HG02870 (cell line): ENCODE measurements around the gene COL5A1.
"Not testable (repeated sequence)": the region's sequence is repeated elsewhere in the genome, so short reads cannot be mapped to it uniquely, and the experiment has no call there.

Experiments
- ATAC-seq: cut with Tn5 transposase; IDR thresholded peaks from one replicate; pipeline ENCODE4 v1.9.1; 2021; ENCODE audit warnings: mild to moderate bottlenecking, moderate library complexity; ENCODE audit not compliant: unreplicated experiment

The COL5A1 gene

DNA sequence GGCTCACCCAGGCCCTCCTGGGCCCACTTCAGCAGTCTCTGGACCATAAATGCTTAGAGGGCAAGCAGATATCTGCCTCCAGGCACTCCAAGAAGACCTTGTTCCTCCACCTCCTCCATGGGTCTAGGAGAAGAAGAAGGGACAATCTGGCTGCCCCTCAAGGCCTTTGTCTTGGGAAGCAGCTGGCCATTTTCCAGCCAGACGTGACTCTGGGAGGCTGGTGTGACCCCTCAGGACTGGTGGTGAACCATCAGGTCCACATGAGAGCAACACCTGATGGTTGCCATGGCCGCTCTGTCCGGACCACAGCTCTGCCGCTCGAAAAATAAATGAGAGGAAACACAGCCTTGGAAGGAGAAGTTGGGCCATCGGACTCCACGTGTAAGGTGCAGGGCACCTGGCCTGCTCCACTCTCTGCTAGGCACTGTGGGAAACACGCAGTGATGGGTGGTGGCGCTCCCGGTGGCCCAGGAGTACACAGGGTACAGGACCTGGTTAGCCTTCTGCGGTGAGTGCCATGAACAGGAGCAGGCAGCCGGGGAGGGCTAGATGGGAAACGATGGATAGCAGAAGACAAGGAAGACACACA lies 3.0 kb upstream of the COL5A1 start:
- ATAC-seq, result no peak

DNA sequence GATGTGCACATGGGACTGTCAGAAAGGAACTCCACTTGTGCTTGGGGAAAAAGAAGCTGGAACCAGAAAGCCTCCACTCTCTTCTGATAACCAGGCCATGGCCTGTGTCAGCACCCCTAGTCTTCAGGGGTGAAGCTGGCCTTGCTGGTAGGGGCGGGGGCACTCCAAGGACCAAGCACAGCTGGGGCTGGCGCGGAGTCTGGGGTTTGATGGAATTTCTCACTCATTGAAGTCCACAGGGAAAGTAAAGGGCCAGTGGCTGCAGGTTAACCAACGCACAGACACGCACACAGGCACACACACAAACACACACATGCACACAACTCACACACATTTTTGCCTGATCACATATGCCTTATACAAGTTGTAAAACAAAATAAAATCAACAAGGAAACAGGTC lies 1.6 kb upstream of the COL5A1 start:
- no peak for ATAC-seq

DNA sequence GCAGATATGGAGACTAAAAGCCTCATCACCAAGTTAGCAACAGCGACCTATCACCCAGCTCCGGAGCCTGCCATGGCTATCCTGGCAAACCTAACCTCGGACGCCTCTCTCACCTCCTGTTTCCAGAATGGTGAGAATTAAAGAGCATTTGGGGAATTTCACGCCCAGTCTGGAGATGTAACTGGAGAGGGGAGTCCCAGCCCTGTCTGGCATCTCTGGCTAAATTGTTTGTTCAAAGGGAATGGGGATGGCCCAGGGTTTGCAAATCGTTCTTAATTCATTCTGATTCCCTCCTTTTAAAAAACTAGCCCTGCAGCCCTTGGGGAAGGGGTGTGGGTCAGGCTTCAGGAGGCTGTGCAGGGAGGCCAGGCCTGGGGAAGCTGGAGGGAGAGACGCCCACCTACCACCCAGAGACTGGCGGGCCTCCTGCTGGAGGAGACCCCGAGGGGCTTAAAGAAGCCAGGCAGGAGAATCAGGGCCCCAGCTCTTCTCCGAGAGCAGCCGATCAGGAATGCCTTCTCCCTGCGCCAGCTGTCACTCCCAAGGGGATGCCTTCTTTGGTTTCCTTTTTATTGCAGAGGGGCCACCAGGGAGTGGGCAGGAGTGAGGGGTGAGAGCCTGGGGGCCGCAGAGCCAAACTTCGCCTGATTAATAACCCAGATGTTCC lies 964 bp upstream of the COL5A1 start:
- ATAC-seq, result no peak

DNA sequence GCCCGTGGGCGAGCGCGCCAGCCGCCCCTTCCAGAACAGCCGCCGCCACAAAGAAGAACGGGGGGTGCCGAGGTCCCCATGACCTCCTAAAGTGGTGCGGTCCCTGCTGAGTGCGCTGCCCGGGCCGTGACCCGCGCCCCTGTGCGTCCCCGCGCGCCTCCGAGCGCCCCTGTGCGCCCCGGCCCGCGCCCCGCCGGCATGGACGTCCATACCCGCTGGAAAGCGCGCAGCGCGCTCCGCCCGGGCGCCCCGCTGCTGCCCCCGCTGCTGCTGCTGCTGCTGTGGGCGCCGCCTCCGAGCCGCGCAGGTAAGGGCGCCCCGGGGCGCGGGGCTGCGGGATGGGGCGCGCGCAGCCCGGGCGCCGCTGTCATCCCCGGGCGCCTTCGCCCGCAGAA lies 384 bp downstream of the COL5A1 start:
- no peak for ATAC-seq

DNA sequence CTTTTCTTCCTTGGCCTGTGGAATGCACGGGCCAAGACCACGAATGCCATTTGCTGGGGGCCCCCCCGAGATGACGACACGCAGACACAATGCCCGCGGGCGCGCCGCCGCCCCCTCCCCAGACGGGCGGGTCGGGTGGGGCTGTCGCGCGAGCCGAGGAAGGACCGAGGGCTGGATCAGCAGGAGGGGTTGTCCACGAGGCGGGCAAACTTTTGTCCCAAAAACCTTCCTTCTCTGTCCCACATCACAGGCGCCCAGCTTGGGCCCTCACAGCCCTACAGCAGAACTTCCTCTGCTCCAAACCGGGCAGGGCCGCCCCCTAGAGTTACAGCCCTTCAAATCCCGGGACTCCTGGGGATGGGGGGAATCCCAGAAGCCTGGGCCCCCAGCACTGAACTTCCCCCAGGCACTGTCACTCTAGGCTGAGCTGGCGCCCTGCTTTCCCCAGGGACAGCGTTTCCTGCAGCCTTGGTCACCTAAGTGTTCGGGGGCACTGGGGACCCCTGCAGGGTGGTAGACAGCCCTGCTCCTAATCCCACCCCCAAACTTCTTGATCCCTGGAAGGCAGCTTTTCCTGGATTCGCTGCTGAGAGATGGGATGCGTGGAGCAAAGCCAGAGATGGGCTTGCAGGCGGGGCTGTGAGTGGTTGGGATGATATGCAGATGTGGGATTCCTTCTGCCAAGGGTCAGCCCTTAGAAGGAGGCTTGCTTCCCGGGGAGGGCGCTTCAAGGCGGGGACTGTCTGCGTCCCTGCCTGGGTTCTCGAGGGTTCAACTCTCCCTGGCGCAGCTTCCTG lies 980 bp downstream of the COL5A1 start:
- ATAC-seq, result no peak

DNA sequence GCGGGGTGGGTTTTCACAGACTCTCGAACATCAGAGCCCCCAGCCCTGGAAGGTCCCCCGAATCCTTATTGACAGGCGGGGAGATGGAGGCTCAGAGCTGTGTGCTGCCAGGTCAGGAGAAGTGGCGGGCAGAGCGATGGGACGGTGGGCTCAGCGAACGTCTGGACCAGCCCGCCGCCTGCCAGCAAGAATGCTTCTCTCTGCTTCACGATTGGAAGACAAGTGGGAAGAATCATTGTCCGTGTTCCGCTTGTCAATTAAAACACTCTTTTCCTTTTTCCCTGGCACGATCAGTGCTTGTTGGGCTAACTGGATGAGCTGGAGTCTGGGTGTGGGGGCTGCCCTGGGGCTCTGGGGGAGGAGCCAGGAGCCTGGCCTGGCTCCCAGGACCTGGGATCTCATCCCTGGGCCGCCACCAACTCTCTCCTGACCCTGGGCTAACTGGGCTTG lies 1.6 kb downstream of the COL5A1 start:
- no peak for ATAC-seq

DNA sequence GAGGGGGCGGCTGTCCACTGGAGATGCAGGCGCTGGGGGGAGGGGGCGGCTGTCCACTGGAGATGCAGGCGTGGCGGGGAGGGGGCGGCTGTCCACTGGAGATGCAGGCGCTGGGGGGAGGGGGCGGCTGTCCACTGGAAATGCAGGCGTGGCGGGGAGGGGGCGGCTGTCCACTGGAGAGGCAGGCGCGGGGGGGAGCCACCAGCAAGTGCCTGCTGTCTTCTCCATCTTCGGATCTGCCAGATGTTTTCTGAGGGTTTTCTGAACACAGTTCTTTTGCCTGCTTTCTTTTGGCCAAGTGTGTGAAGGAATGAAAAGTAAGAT lies 2.8 kb downstream of the COL5A1 start:
- not testable (repeated sequence) for ATAC-seq

DNA sequence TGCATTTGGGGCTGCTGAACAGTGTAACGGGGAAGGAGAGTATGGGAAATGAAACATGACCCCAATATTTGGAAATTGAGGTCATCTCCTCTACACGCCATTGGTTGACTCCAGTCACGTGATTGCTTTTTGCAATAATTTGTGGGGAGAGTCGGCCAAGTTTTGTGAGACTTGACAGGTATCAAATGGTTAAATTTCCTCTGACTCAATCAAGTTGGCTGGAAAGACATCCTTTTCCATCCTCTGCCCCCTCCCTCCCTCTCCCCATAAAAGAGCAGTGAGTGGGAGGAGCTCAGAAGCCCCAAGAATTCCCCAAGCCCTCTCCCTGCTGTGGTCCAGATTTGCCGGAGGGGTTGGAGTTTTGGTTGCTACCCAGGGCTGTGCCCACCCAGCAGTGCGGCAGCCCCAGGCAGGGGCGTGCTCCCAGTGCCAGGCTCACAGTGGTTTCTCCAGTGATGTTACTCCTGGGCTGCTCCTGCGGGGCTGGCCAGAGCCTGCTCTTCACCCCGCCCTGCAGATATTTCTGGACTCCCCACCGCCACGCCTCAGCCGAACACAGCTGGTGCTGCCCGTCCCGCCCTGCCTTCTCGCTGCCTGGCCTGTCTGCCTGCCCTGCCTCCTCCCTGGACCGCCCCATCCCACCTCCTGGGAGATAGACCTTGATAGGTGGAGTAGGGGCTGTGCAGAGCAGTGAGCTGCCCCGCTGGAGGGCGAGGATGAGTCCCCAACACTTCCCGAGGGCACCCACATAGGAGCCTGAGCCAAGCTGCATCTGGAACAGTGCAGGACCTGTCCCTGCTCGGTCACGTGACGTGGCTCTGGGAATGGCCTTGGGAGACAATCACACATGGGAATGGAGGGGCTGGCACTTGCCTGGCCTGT lies 3.4 kb downstream of the COL5A1 start:
- no peak for ATAC-seq

DNA sequence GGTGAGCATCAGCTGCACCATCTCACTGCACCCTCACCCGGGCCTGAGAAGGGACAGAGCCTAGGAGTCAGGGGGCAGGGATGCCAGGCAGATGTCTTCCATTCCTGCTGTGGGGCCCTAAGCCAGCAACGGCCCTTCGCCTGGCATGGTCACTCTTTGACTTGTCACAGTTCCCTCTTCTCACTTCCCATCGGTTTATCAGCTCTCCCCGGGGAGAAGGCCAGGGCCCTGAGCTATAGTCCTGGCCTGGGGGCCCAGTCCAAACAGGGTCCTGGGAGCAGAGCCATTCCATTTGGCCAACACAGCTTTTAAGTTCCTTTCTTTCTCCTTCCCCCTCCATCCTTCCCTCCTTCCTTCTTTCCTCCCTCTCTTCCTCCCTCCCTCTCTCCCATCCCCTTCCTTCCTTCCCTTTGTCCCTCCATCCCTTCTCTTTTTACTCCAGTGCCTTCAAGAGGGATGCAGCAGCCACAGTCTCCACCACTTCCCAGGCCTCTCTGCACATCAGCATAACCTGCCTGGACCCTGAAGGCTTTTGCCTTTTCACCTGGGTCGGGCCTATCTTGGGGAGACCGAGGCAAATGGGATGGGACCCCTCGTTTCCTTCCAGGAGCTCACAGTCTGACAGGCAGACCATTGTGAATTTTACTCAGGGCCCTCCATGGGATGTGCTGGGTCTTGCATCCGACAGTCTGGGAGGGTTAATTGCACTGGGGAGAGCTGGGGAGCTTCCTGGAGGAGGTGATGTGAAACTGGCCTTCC lies 4.2 kb downstream of the COL5A1 start:
- no peak for ATAC-seq

DNA sequence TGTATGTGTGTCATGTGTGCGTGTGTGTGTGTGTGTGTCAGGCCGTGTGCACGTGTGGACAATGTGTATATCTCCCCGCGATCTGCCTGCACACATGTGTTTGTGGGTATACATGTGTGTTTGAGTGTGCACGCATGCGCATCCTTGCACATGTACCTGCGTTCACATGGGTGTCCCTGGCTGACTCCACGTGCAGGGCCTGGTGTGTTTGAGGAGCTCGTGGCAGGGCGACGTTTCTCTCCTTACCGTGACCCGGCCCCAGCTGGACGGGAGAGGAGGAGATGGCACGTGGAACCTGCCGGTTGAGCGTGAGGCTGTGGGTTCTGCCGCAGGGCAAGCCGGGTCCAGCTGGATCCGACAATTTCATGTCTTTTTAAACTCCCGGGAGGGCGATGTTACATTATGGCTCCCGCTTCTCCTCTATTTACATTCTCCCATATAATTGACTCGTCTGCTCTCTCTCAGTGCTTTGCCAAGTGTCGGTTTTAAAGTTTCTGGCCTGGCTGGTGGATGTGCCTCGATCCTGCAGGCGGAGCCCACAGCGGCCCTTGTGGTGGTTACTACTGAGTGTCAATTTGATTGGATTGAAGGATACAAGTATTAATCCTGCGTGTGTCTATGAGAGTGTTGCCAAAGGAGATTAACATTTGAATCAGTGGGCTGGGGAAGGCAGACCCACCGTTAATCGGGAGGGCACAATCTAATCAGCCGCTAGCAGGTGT lies 5.9 kb downstream of the COL5A1 start:
- ATAC-seq, result no peak

DNA sequence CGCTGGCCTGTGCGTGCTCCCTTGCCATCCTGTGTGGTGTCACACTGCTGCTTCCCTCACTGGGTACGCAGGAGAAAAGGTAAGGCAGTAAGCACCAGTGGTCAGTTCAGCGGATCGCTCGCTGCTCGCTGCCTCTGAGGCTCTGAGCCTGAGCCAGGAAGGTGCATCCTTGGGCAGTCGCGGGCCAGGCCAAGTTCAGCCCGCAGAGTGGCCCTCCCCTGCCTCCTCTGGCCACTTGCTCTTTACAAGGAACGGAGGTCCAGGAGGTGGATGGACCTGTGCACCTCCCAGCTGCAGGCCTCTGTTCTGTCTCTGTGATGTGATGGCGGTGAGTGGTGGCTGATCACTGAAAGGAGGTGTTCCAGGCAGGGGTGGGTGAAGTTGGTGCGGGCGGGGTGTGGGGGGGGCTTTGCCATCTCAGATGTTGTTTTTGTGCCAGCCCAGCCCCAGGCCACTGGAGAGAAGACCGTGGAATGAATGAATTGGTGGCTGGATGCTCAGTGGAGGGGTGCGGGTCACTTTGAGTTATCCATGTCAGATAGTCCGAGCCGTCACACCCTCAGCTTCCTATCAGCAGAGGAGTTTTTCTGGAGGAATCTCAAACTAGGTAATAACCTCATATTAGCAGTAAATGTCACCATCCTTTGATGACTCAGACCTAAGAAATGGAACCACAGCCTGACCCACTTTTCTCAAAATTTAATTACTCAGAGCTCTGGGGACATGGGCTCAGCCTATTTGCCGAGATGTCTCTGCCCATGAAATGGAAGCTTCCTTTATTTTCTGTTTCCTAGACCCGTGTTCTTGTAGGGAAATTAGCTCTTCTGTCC lies 7.3 kb downstream of the COL5A1 start:
- ATAC-seq, result no peak

DNA sequence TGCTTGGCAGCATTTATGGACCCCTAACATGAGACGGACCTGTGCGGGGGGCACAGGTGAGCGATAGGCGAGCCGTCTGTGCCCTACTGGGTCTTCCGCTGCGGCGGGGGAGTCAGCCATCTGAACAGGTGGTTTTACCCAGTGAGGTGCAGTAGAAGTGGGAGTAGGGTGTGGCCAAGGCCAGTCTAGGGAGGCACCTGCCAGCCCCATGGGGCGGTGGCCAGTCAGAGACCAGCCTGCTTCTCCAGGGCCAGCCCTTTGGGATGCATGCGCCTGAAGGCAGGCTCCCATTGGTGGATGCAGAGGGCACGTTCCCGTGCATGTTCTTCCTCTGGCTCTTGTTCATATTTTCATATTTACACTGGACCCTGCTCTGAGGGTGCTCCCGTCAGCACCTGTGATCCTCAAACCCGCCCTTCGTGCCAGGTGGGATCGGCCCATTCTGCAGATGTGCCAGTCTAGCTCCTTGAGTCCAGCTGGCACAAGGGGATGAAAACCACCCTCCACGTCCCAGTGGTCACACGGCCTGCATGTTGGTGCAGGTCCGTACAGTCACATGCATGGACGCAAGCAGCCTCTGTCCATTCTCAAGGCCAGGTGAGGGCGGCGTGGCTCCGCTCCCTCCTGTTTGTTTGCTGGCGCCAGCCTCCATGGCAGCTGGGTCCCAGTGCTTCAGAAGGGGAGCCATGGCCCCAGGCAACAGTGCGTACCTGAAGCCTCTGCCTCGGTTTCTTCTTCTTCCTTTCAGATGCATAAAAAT lies 9.0 kb downstream of the COL5A1 start:
- ATAC-seq, result no peak

DNA sequence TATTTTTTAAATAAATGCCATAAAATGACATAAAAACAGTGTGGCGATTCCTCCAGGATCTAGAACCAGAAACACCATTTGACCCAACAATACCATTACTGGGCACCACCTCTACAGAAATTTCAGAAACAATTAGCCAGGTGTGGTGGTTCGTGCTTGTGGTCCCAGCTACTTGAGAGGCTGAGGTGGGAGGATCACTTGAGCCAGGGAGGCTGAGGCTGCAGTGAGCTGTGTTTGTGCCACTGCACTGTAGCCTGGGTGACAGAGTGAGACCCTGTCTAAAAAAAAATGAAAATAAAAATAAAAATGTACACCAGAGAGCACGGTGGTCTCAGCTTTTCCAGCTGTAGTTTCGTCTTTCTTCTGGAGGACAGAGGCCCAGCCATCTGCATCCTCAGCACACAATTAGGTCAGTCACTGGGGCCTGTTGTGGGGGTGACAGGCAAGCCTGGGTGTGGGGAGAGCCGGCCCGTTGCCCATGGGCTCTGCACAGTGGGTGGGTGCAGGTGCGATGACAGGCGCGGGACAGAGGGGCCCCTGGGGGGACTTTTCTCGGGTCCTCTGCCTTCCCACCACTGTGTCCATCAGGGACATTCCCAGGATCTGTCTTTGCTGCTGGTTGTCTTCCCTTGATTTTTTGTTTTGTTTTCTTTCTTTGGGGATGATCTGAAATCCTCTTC lies 9.8 kb downstream of the COL5A1 start:
- ATAC-seq, result no peak

DNA sequence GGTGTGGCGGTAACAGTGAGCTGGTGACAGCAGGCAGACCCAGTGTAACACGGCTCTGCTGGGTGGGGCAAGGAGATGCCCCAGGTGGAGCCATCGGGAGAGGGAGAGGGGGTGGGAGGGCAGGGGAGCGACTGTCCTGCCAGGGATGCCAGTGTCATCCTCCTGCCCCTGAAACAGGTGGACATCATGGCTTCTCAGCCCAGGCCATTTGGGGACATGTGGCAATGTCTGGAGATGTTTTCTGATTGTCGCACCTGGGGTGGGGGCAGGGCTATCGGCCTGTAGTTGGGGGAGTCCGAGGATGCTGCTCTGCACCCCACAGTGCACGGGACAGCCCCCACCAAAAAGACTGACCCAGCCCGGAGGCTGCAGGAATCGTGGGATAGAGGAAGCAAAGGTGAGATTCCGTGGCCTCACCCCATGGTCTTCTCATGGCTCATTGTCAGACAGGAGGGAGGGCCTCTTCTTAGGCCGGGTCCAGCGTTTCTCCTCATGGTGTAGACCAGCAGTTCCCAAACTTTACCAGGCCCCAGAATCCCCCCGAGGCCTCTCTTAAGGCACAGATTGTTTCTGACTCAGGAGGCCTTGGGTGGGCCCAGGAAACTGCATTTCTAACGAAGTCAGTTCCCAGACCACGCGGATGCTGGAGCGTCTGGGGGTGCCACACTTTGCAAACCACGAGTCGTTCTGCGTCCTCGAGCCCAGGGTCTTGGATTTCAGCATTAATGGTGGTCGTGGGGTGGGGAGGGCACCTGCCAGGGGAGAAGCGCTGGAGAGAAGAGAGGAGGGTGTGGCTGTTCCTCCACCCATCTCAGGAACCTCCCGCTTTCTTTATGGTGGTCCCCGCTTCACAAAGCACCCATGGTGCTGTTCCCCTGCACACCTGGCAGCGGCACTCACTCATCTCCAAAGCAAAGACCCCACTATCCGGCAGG lies 11.0 kb downstream of the COL5A1 start:
- ATAC-seq, result no peak

DNA sequence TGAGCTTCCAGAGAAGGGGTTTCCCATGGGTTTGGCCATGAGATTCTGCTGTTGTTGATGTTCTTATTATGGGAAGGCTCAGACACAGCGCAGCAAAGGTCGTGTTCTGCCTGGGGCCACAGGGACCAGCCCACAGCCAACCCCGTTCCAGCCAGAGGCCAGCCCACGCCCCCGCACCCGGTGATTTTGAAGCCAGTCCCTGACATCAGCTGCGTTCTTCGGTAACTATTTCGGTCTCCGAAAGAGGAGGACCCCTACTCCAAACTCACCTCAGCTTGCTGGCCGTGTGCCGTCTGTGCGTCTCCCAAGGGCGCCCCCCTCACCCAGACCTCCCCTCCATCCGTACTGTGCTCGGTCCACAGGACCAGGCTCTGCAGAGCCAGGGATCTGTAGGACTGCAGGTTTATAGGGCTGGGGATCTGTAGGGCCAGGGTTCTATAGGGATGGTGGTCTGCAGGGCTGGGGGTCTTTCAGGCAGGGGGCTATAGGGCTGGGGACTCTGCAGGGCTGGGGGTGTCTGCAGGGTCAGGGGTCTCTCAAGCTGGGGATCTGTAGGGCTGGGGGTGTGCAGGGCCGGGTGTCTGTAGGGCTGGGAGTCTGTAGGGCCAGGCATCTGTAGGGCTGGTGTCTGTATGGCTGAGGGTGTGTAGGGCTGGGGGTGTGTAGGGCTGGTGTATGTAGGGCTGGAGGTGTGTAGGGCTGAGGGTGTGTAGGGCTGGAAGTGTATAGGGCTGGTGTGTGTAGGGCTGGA lies 11.8 kb downstream of the COL5A1 start:
- no peak for ATAC-seq

DNA sequence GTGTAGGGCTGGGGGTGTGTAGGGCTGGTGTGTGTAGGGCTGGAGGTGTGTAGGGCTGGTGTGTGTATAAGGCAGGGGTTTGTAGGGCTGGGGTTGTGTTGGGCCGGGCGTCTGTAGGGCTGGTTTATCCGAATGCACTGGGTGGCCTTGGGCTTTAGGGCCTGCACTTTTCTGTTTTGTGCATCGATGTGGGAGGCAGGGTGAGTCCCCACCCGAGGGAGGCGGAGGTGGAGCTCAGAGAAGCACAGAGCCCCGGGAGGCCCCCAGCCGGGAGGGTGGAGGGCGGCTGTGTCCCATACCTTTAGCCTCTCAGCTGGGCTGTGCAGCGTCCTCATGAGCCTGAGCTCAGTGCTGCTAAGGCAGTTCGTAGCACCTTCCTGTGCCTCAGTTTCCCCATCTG lies 13.5 kb downstream of the COL5A1 start:
- no peak for ATAC-seq
